Fibroblast of pulmonary artery (primary cell): Measurements from ENCODE around the gene SPIRE1.

Experiments
- DNase-seq: peaks from one replicate; pipeline ENCODE4 v3.0.0-alpha.2; 2010; ENCODE audit warnings: low read depth
- H3K4me3 ChIP-seq: replicated peaks from 2 replicates; pipeline ENCODE4 v1.5.1; 2011; ENCODE audit warnings: low read depth, mild to moderate bottlenecking, control low read depth, low read length, moderate library complexity
- TF ChIP-seq, protein P1 (sequence below): IDR thresholded peaks from 2 replicates; pipeline ENCODE4 v1.5.1; 2011; ENCODE audit warnings: mild to moderate bottlenecking, control low read depth, low read length, inconsistent platforms; ENCODE audit errors: missing control alignments

The SPIRE1 gene

DNA sequence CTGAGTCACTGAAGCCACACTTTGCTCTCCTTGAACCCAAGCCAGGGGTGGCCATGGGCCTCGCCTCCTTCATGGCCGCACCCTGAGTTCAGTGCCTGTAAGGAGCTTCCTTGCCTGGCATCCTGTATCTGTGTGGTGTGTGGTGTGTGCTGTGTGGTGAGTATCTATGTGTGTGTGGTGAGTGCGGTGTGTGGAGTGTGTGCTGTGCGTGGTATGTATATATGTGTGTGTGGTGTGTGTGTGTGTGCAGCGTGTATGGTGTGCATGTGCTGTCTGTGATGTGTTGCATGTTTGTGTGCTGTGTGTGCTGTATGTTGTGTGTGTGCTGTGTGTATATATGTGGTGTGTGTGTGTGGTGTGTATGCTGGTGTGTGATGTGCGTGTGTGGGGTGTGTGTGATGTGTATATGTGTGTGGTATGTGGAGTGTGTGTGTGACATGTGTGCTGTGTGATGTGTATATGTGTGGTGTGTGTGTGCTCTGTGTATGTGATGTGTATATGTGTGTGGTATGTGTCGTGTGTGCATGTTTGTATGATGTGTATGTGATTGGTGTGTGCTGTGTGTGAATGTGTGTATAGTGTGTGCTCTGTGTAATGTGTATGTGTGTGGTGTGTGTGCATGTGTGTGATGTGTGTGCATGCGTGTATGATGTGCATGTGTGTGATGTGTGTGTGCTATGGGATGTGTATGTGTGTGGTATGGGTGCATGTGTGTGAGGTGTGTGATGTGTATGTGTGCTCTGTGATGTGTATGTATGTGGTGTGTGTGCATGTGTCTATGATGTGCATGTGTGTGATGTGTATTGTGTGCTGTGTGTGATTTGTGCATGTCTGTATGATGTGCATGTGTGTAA lies 227.5 kb downstream of the SPIRE1 start:
- DNase-seq = no peak
- TF ChIP-seq, protein P1, sequence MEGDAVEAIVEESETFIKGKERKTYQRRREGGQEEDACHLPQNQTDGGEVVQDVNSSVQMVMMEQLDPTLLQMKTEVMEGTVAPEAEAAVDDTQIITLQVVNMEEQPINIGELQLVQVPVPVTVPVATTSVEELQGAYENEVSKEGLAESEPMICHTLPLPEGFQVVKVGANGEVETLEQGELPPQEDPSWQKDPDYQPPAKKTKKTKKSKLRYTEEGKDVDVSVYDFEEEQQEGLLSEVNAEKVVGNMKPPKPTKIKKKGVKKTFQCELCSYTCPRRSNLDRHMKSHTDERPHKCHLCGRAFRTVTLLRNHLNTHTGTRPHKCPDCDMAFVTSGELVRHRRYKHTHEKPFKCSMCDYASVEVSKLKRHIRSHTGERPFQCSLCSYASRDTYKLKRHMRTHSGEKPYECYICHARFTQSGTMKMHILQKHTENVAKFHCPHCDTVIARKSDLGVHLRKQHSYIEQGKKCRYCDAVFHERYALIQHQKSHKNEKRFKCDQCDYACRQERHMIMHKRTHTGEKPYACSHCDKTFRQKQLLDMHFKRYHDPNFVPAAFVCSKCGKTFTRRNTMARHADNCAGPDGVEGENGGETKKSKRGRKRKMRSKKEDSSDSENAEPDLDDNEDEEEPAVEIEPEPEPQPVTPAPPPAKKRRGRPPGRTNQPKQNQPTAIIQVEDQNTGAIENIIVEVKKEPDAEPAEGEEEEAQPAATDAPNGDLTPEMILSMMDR = no peak

DNA sequence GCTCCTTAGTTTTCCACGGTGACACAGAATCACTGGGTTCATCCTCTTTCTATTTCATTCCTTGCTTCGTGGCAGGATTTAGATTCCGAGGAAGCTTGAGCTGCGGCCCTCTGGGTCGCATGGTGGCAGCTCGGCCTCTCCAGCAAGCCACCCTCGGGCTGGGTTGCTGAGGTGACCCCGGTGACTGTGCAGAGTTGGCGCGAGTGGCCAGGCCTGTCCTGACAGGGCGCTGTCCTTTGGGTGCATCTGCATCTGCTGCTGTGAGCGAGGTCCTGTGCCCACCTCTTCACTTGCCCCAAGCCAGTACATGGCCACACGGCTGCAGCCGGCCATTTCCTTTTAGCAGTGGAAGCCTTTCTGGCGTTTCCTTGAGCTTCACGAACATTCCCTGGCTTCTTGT lies 228.4 kb downstream of the SPIRE1 start:
- DNase-seq = no peak

More for the DNA sequence above, 227.5 kb downstream of the SPIRE1 start:
- no peak overlapping the region for H3K4me3 ChIP-seq

DNA sequence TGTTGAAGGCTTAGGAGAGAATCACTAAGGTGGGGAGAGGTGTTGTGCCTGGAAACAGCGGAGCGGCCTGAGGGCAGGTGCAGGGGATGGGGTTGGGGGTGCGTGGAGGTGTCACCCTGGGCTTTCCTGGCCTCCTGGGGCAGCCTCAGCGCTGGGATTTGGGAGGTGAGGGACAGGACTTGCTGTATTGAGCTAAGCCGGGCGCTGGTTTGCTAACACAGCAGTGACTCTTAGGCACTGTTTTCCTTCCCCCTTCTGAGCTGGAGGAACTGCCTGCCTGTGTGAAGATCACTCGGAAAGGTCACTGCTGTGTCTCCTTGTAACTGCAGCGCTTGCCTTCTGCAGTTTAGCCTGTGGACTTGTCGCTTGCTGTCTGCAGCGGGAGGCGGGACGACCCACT lies 229.0 kb downstream of the SPIRE1 start:
- TF ChIP-seq, protein P1 = no peak
- DNase-seq = no peak
- H3K4me3 ChIP-seq = no peak overlapping the region

More for the DNA sequence above, 228.4 kb downstream of the SPIRE1 start:
- no peak overlapping the region for H3K4me3 ChIP-seq
- TF ChIP-seq, protein P1 = no peak

DNA sequence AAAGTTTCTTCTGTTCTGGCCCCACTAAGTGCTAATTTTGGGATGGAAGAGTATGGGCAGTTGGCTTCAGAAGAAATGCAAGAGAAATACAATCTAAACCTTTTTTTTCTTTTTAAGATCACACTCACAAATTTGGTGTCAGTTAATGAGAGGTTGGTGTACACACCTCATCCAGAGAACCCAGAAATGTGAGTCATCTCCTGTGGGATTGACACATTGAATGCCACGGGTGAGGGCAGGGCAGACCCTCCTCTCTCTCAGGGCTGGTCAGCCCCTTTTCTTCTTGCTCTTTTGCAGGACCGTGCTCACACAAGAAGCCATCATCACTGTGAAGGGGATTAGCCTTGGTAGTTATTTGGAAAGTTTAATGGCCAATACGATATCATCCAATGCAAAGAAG lies 231.0 kb downstream of the SPIRE1 start:
- DNase-seq = no peak
- TF ChIP-seq, protein P1 = no peak
- H3K4me3 ChIP-seq = no peak overlapping the region

DNA sequence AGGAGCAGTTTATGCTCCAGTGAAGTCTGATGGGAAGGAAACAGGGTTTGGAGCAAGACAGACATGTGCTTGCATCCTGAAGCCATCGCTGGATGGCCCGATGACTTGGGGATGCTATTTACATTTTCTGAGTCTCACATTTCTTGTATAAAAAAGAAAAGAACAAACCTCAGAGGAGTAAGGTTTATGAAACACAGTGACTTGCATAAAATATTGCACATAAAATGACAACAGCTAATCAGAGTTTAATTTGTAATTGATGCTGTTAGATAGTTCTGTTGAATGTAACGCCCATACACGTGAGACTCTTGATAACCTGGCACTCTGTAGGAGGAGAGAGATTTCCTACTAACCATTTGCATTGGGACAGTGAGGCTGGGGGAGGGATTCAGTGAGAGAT lies 233.7 kb downstream of the SPIRE1 start:
- TF ChIP-seq, protein P1 = no peak
- no peak overlapping the region for H3K4me3 ChIP-seq
- no peak for DNase-seq

DNA sequence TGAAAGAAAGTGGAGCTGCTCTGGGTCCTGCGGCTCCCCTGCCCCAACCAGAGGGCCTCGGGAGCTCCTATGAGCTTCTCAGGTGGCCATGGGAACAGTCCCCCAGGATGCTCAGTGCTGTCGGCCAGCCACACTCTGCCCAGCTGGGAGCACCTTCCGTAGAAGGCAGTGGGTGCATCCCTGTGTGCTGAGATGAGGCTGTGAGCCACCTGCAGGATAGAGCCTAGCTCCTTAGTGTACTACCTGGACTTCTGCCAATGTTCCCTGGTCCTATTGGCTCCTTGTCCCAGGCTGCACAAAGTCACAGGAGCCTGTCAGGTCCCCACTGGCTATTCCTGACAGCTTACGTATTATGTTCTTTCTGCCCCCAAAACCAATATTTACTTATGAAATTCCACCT lies 234.1 kb downstream of the SPIRE1 start:
- no peak overlapping the region for H3K4me3 ChIP-seq
- DNase-seq = no peak
- TF ChIP-seq, protein P1 = no peak

DNA sequence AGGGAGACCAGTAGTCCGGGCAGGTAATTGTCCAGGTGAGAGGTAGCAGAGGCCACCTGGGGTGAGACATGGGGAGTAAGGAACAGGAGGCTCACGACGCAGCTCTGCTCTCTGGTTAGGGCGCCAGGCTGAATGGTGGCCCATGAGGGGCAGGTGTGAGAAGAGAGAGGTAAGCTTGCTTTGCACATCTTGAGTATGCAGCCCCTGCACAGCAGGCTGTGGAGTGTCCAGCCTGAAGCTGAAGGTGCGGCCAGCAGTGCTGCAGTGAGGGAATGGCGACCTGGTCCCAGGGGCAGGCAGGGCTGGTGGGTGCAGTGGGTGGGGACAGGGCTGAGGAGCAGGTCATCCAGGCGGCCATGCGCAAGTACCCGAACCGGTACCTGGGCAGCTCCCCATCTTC lies 234.5 kb downstream of the SPIRE1 start:
- TF ChIP-seq, protein P1 = no peak
- H3K4me3 ChIP-seq = no peak overlapping the region
- DNase-seq = no peak
